DND-41 (cell line): ENCODE data around the gene DOC2A.
"Not testable (repeated sequence)": the region's sequence is repeated elsewhere in the genome, so short reads cannot be mapped to it uniquely, and the experiment has no call there.

Experiments used
- ATAC-seq: fragments of 200-7000 bp; cut with Tn5 transposase; 3 replicates; pipeline ENCODE4 v1.9.1; 2021; ENCODE audit warnings: low read depth; ENCODE audit not compliant: insufficient read depth
- DNase-seq: peaks from one replicate; pipeline ENCODE4 v3.0.0-alpha.2; 2020
- H2AFZ ChIP-seq: 2 replicates; pipeline ENCODE4 v1.6.0; 2012; ENCODE audit warnings: low read depth, low read length
- H3K27ac ChIP-seq: 2 replicates; pipeline ENCODE4 v1.5.1; 2012; ENCODE audit warnings: low read length, inconsistent platforms
- H3K27me3 ChIP-seq: fragments of 200-600 bp; sonication (generic); 2 replicates; pipeline ENCODE4 v1.6.0; 2012; ENCODE audit warnings: low read length, mild to moderate bottlenecking, inconsistent platforms; ENCODE audit not compliant: insufficient read depth, poor library complexity
- H3K36me3 ChIP-seq: 2 replicates; pipeline ENCODE4 v1.5.1; 2012; ENCODE audit warnings: low read length, inconsistent platforms; ENCODE audit not compliant: insufficient read depth
- H3K4me1 ChIP-seq: 2 replicates; pipeline ENCODE4 v1.5.1; 2012; ENCODE audit warnings: mild to moderate bottlenecking, low read length; ENCODE audit not compliant: insufficient read depth
- H3K4me2 ChIP-seq: 2 replicates; pipeline ENCODE4 v1.6.0; 2012; ENCODE audit warnings: mild to moderate bottlenecking, moderate library complexity, low read length, inconsistent platforms; ENCODE audit not compliant: insufficient read depth
- H3K4me3 ChIP-seq, 2 experiments: fragments of 200-600 bp in 1 of 2; shearing (Covaris generic) in 1 of 2; 2 replicates each; pipeline ENCODE4 v1.5.1; 2012 to 2016; ENCODE audit warnings: inconsistent platforms in 2 of 2, low read length in 2 of 2, mild to moderate bottlenecking in 2 of 2, low read depth in 1 of 2, moderate library complexity in 1 of 2
- H3K79me2 ChIP-seq: 2 replicates; pipeline ENCODE4 v1.6.0; 2012; ENCODE audit warnings: low read length, inconsistent platforms; ENCODE audit not compliant: insufficient read depth
- H3K9ac ChIP-seq: 2 replicates; pipeline ENCODE4 v1.6.0; 2012; ENCODE audit warnings: low read depth, mild to moderate bottlenecking, inconsistent platforms, low read length, moderate library complexity
- H3K9me3 ChIP-seq: 2 replicates; pipeline ENCODE4 v1.5.1; 2012; ENCODE audit warnings: low read length, moderate library complexity, mild to moderate bottlenecking, inconsistent platforms; ENCODE audit not compliant: insufficient read depth, severe bottlenecking
- H4K20me1 ChIP-seq: 2 replicates; pipeline ENCODE4 v1.6.0; 2012; ENCODE audit warnings: low read length; ENCODE audit not compliant: insufficient read depth
- EZH2 ChIP-seq: IDR thresholded peaks from 3 replicates; pipeline ENCODE4 v1.6.1; 2012; ENCODE audit warnings: borderline replicate concordance, low read depth, mild to moderate bottlenecking, moderate library complexity, low read length, inconsistent platforms; ENCODE audit not compliant: severe bottlenecking
- TF ChIP-seq, protein P1 (sequence below): IDR thresholded peaks from 2 replicates; pipeline ENCODE4 v1.5.1; 2012; ENCODE audit warnings: borderline replicate concordance, low read length, moderate library complexity, mild to moderate bottlenecking; ENCODE audit not compliant: poor library complexity, severe bottlenecking; ENCODE audit errors: extremely low read depth

DOC2A gene

DNA sequence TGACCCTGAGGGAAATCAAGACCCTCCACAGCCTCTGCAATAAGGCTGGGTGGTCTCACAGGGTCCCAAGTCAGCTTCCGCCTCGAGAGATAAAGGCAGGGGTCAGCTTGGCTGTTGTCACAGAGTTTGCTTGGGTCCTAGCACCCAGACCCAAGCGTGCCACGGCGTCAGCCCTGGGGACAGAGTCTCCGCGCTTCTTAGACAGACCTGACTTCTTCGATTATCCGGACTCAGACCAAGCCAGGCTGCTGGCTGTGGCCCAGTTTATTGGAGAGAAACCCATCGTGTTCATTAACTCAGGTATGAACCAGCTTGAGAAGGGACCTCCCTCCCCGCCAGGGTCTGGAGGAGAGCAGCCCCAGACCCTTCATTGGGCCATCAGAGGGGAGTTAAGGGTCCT lies 12.8 kb upstream of the DOC2A start:
- H3K9me3 ChIP-seq = no peaks in the 10 kb centered on the region
- H2AFZ ChIP-seq = no peak overlapping the region
- H3K4me2 ChIP-seq = no peak overlapping the region
- no peak overlapping the region for H3K27ac ChIP-seq
- H3K4me1 ChIP-seq = peaks cover 16% of the 10 kb centered on the region
- DNase-seq (no peak), ATAC-seq (no peak)
- no peaks in the 10 kb centered on the region for H3K79me2 ChIP-seq
- H3K36me3 ChIP-seq = no peaks in the 10 kb centered on the region
- H3K27me3 ChIP-seq = no peaks in the 10 kb centered on the region
- 0 out of 2 replicates have a peak, but pooled peaks cover 4% of the 10 kb centered on the region for H4K20me1 ChIP-seq
- TF ChIP-seq, protein P1, sequence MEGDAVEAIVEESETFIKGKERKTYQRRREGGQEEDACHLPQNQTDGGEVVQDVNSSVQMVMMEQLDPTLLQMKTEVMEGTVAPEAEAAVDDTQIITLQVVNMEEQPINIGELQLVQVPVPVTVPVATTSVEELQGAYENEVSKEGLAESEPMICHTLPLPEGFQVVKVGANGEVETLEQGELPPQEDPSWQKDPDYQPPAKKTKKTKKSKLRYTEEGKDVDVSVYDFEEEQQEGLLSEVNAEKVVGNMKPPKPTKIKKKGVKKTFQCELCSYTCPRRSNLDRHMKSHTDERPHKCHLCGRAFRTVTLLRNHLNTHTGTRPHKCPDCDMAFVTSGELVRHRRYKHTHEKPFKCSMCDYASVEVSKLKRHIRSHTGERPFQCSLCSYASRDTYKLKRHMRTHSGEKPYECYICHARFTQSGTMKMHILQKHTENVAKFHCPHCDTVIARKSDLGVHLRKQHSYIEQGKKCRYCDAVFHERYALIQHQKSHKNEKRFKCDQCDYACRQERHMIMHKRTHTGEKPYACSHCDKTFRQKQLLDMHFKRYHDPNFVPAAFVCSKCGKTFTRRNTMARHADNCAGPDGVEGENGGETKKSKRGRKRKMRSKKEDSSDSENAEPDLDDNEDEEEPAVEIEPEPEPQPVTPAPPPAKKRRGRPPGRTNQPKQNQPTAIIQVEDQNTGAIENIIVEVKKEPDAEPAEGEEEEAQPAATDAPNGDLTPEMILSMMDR = no peak
- no peak for TF ChIP-seq EZH2
- no peak overlapping the region for H3K9ac ChIP-seq
- no peak overlapping the region for H3K4me3 ChIP-seq

DNA sequence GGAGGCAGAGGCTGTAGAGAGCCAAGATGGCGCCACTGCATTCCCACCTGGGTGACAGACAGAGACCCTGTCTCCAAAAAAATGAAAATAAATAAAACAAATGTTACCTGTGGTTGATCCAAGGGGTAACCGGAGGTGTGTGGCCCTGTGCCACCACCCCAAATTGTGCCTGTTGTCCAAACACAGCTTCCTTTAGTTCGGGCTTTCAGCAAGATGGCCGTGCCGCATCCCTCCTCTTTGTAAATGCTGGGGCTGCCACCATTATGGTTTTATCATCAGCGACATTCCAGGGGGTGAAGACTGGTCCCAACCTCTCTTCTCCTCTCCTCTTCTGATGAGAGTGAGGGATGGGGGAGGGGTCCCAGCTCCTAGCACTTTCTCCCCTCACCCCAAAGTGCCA lies 12.1 kb upstream of the DOC2A start, which contains the start of gene C16orf92:
C16orf92 (plus strand) TSS at position 312 of the 400 bp plus-strand sequence. CDS start 143 bp downstream, outside the sequence.
- Histone ChIP-seq H3K27me3 (no peaks in the 10 kb centered on the region), H3K9ac (no peak within 1 kb of the TSS), H3K4me1 (peaks cover 16% of the 10 kb centered on the region), H3K27ac (no peak within 1 kb of the TSS), H3K9me3 (no peaks in the 10 kb centered on the region), H3K36me3 (no peaks in the 10 kb centered on the region), H2AFZ (no peak within 1 kb of the TSS), H4K20me1 (no peaks in the 10 kb centered on the region), H3K4me3 (no peak within 1 kb of the TSS), H3K79me2 (no peaks in the 10 kb centered on the region), H3K4me2 (no peak within 1 kb of the TSS)
- no peak for TF ChIP-seq EZH2
- TF ChIP-seq, protein P1 = no peak
- DNase-seq = no peak
- no peak for ATAC-seq

DNA sequence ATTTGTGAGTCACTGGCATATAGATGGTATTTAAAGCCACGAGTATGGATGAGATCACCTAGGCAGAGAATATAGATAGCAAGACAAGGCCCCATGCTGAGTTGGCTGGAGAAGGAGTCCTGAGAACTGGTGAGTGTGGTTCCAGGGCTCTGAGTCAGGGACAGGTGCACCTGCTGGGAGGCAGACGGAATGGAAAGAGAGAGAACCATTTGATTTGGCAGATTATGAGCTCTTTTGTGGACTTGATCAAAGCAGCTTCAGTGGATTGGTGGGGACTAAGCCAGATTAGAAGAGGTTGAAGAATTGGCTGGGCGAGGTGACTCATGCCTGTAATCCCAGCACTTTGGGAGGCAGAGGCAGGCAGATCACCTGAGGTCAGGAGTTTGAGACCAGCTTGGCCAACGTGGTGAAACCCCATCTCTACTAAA lies 7.9 kb upstream of the DOC2A start:
- no peaks in the 10 kb centered on the region for H3K9me3 ChIP-seq
- DNase-seq = no peak

DNA sequence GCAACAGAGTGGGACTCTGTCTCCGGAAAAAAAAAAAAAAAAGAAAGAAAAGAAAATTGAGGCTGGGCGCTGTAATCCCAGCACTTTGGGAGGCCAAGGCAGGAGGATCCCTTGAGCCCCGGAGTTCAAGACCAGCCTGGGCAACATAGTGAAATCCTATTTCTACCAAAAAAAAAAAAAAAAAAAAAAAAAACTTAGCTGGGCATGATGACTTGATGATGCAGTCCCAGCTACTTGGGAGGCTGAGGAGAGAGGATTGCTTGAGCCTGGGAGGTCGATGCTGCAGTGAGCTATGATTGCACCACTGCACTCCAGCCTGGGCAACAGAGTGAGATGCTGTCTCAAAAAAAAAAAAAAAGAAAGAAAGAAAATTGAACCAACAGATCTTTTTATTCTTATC lies 7.1 kb upstream of the DOC2A start:
- H3K4me3 ChIP-seq, DNase-seq, H4K20me1 ChIP-seq, H3K79me2 ChIP-seq, H3K36me3 ChIP-seq, ATAC-seq, H3K9ac ChIP-seq, H3K4me2 ChIP-seq, H3K27ac ChIP-seq, H2AFZ ChIP-seq, H3K27me3 ChIP-seq, H3K9me3 ChIP-seq: not testable (repeated sequence)
- peaks cover 16% of the 10 kb centered on the region for H3K4me1 ChIP-seq

More for the DNA sequence above, 7.9 kb upstream of the DOC2A start:
- H3K36me3 ChIP-seq = no peaks in the 10 kb centered on the region
- no peak for ATAC-seq
- no peak overlapping the region for H3K4me2 ChIP-seq
- H3K4me1 ChIP-seq = peaks cover 16% of the 10 kb centered on the region
- H3K27me3 ChIP-seq = no peaks in the 10 kb centered on the region
- no peaks in the 10 kb centered on the region for H4K20me1 ChIP-seq
- no peak overlapping the region for H3K9ac ChIP-seq
- no peak overlapping the region for H2AFZ ChIP-seq
- no peak overlapping the region for H3K4me3 ChIP-seq
- TF ChIP-seq, protein P1 = no peak
- TF ChIP-seq EZH2 = no peak
- no peaks in the 10 kb centered on the region for H3K79me2 ChIP-seq
- H3K27ac ChIP-seq = no peak overlapping the region
